GM23338 (cell line): ENCODE measurements around the gene ADCYAP1R1. TPM values are rescaled to one million over a fixed set of nuclear protein-coding genes. Genes with fewer than 3 reads are reported as not detected.

Experiments used
- ATAC-seq: fragments of 200-7000 bp; cut with Tn5 transposase; 3 replicates; pipeline ENCODE4 v1.9.1; 2020
- DNase-seq: peaks from one replicate; pipeline ENCODE4 v3.0.0-alpha.2; 2015; ENCODE audit warnings: low spot score
- H2AFZ ChIP-seq: fragments of 200-600 bp; sonication (generic); 2 replicates; pipeline ENCODE4 v1.8.0; 2016; ENCODE audit warnings: antibody characterized with exemption, mild to moderate bottlenecking, moderate library complexity
- H3F3A ChIP-seq: fragments of 200-600 bp; sonication (generic); replicated peaks from 2 replicates; pipeline ENCODE4 v1.8.0; 2017; ENCODE audit warnings: antibody characterized with exemption, mixed run types, low read depth
- H3K27ac ChIP-seq: fragments of 200-600 bp; sonication (generic); 2 replicates; pipeline ENCODE4 v1.6.1; 2016; ENCODE audit warnings: low read depth
- H3K27me3 ChIP-seq: fragments of 200-600 bp; sonication (generic); 2 replicates; pipeline ENCODE4 v1.8.0; 2016; ENCODE audit warnings: mild to moderate bottlenecking, mixed run types, moderate library complexity; ENCODE audit not compliant: insufficient read depth
- H3K36me3 ChIP-seq: fragments of 200-600 bp; sonication (generic); 2 replicates; pipeline ENCODE4 v1.8.0; 2016; ENCODE audit warnings: mild to moderate bottlenecking; ENCODE audit not compliant: insufficient read depth
- H3K4me1 ChIP-seq: fragments of 200-600 bp; sonication (generic); 2 replicates; pipeline ENCODE4 v1.8.0; 2016; ENCODE audit warnings: mild to moderate bottlenecking, moderate library complexity; ENCODE audit not compliant: insufficient read depth
- H3K4me2 ChIP-seq: fragments of 200-600 bp; sonication (generic); 2 replicates; pipeline ENCODE4 v1.7.1; 2017; ENCODE audit warnings: mixed run types
- H3K4me3 ChIP-seq: fragments of 200-600 bp; sonication (generic); 2 replicates; pipeline ENCODE4 v1.6.1; 2016; ENCODE audit warnings: mixed run types
- H3K79me2 ChIP-seq: fragments of 200-600 bp; sonication (generic); replicated peaks from 2 replicates; pipeline ENCODE4 v1.8.0; 2017; ENCODE audit warnings: mild to moderate bottlenecking; ENCODE audit not compliant: insufficient read depth
- H3K9me2 ChIP-seq: fragments of 200-600 bp; sonication (generic); 2 replicates; pipeline ENCODE4 v1.8.0; 2017; ENCODE audit not compliant: insufficient read depth
- H4K20me1 ChIP-seq: fragments of 200-600 bp; sonication (generic); replicated peaks from 2 replicates; pipeline ENCODE4 v1.8.0; 2017; ENCODE audit warnings: mild to moderate bottlenecking; ENCODE audit not compliant: insufficient read depth
- H3K27ac Mint-ChIP-seq: 2 replicates; pipeline ENCODE4 v1.8.0; 2020; ENCODE audit warnings: inconsistent platforms, mild to moderate bottlenecking, moderate library complexity, mixed read lengths
- H3K27me3 Mint-ChIP-seq: 3 replicates; pipeline ENCODE4 v1.8.0; 2022; ENCODE audit warnings: low read depth, mild to moderate bottlenecking, moderate library complexity, mixed read lengths, inconsistent platforms; ENCODE audit not compliant: insufficient read depth, poor library complexity
- H3K36me3 Mint-ChIP-seq: 3 replicates; pipeline ENCODE4 v1.8.0; 2021; ENCODE audit warnings: low read depth, mild to moderate bottlenecking, inconsistent platforms, moderate library complexity, mixed read lengths
- H3K4me1 Mint-ChIP-seq: 3 replicates; pipeline ENCODE4 v1.8.0; 2020; ENCODE audit warnings: mild to moderate bottlenecking, inconsistent platforms, mixed read lengths
- H3K4me3 Mint-ChIP-seq: 3 replicates; pipeline ENCODE4 v1.8.0; 2021; ENCODE audit warnings: moderate library complexity, mild to moderate bottlenecking, inconsistent platforms, mixed read lengths
- H3K9me3 Mint-ChIP-seq: 3 replicates; pipeline ENCODE4 v1.8.0; 2020; ENCODE audit warnings: moderate library complexity, mild to moderate bottlenecking, inconsistent platforms, mixed read lengths
- CTCF ChIP-seq, 2 experiments: fragments of 200-600 bp in 1 of 2; sonication (generic) in 1 of 2; conservative IDR thresholded peaks; 2 replicates each; pipeline versions ENCODE4 v1.5.1 to v1.6.1; 2016 to 2017; ENCODE audit warnings: antibody characterized with exemption in 2 of 2, low read depth in 2 of 2, mild to moderate bottlenecking in 2 of 2, moderate library complexity in 1 of 2
- EZH2phosphoT487 ChIP-seq: fragments of 200-600 bp; sonication (generic); IDR thresholded peaks from one replicate; pipeline ENCODE4 v1.8.1; 2018; ENCODE audit warnings: antibody characterized with exemption; ENCODE audit not compliant: unreplicated experiment
- JUNB ChIP-seq: IDR thresholded peaks from one replicate; pipeline ENCODE4 v1.6.1; 2016; ENCODE audit warnings: antibody characterized with exemption; ENCODE audit not compliant: unreplicated experiment
- NANOG ChIP-seq: IDR thresholded peaks from 2 replicates; pipeline ENCODE4 v1.6.1; 2016; ENCODE audit warnings: antibody characterized with exemption, borderline replicate concordance
- POLR2AphosphoS5 ChIP-seq: IDR thresholded peaks from 2 replicates; pipeline ENCODE4 v1.6.1; 2016; ENCODE audit warnings: antibody characterized with exemption, low read depth
- STAT1 ChIP-seq: IDR thresholded peaks from one replicate; pipeline ENCODE4 v1.6.1; 2016; ENCODE audit warnings: antibody characterized with exemption; ENCODE audit not compliant: unreplicated experiment
- ZNF114 ChIP-seq: fragments of 250-450 bp; sonication (Bioruptor Pico); IDR thresholded peaks from 2 replicates; pipeline ENCODE4 v1.5.0; 2020; ENCODE audit warnings: mild to moderate bottlenecking, moderate library complexity
- ZNF331 ChIP-seq: fragments of 250-450 bp; sonication (Bioruptor Pico); IDR thresholded peaks from 2 replicates; pipeline ENCODE4 v1.5.0; 2020; ENCODE audit warnings: low read depth, mild to moderate bottlenecking, moderate library complexity
- polyA plus RNA-seq: library from polyadenylated mRNA; unstranded; fragments of >200 nt; fragmentation: Nextera tagmentation; extraction: Ambion mirVana; gene quantifications from 2 replicates; pipeline ENCODE4 v1.2.1, GENCODE V29; 2016
- total RNA-seq: library from RNA; depleted of rRNA; stranded (reverse); fragments of >200 nt; shearing (Covaris generic); gene quantifications from 2 replicates; pipeline ENCODE4 v1.2.3, GENCODE V29; 2014
- TF ChIP-seq, protein P1 (sequence below): fragments of 250-450 bp; sonication (Bioruptor Pico); IDR thresholded peaks from 2 replicates; pipeline ENCODE4 v1.5.0; 2020; ENCODE audit warnings: mild to moderate bottlenecking, moderate library complexity

Gene ADCYAP1R1
- total and polyA plus RNA-seq, 2 experiments from 2014 or later = 1.8 to 10.6 TPM

DNA sequence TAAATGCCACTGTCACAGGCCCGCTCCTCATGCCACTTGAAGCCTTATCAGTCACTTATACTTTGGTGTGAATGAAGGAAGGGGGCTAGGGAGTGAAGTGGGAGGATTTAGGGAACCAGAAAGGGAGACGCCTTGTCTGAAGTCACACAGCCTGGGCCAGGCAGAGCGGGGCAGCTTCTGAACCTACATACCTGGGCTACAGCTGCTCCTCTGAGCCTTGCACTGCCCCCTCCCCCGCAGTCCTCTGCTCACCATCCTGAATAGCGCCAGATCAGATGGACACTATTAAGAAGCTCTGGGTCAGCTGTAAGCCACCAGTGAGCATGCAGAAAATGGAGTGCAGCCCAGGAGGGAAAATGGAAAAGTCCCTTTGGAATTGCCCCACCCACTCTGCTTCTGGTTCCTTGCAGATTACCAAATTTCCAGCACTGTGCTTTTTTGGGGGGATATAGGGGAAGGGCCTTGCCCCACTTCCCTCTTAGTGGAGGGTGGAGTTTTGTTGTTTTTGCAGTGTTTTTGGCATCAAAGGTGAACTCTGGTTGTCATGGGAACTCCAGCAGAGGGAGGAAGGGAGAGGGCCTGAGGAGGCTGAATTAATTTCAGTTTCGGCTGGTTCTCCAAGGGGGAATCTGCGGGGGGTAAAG is 35.0 kb upstream of the ADCYAP1R1 start:
- no peaks in the 10 kb centered on the region for H3K9me2 ChIP-seq
- TF ChIP-seq NANOG (no peak), CTCF (conservative IDR thresholded peaks at IDR 0.05; ENCODE audit: low read depth in 2 of 2) (no peak), POLR2AphosphoS5 (no peak), ZNF114 (CRISPR knock-in tag) (no peak), ZNF331 (CRISPR knock-in tag) (no peak), EZH2phosphoT487 (no peak)
- DNase-seq = no peak
- H3K79me2 ChIP-seq = no peaks in the 10 kb centered on the region
- Mint-ChIP-seq H3K36me3 (no peaks in the 10 kb centered on the region), H3K4me3 (no peak overlapping the region), H3K27me3 (peaks cover 5% of the 10 kb centered on the region), H3K27ac (no peak overlapping the region), H3K9me3 (no peaks in the 10 kb centered on the region), H3K4me1 (peaks cover 24% of the 10 kb centered on the region)
- H3K36me3 ChIP-seq = no peaks in the 10 kb centered on the region
- peaks cover 11% of the 10 kb centered on the region for H3K4me1 ChIP-seq
- H2AFZ ChIP-seq = no peak overlapping the region
- H4K20me1 ChIP-seq = no peaks in the 10 kb centered on the region
- peak; percentile 49 for ATAC-seq
- H3F3A ChIP-seq = no peaks in the 10 kb centered on the region
- no peak overlapping the region for H3K27ac ChIP-seq
- H3K4me3 ChIP-seq = no peak overlapping the region
- no peak overlapping the region for H3K4me2 ChIP-seq
- no peaks in the 10 kb centered on the region for H3K27me3 ChIP-seq

- Histone ChIP-seq H3K4me2 (no peak overlapping the region), H3K4me3 (no peak overlapping the region), H3F3A (no peaks in the 10 kb centered on the region), H3K4me1 (peaks cover 11% of the 10 kb centered on the region), H3K9me2 (no peaks in the 10 kb centered on the region), H3K36me3 (no peaks in the 10 kb centered on the region), H3K27me3 (no peaks in the 10 kb centered on the region), H3K27ac (no peak overlapping the region), H4K20me1 (no peaks in the 10 kb centered on the region), H3K79me2 (no peaks in the 10 kb centered on the region), H2AFZ (no peak overlapping the region)
- Mint-ChIP-seq H3K4me1 (peaks cover 30% of the 10 kb centered on the region), H3K4me3 (no peak overlapping the region), H3K36me3 (no peaks in the 10 kb centered on the region), H3K27ac (no peak overlapping the region), H3K27me3 (peaks cover 9% of the 10 kb centered on the region), H3K9me3 (no peaks in the 10 kb centered on the region)
- DNase-seq (no peak), ATAC-seq (no peak)
- TF ChIP-seq NANOG (no peak), EZH2phosphoT487 (no peak), JUNB (no peak), ZNF114 (CRISPR knock-in tag) (no peak), ZNF331 (CRISPR knock-in tag) (no peak), CTCF (conservative IDR thresholded peaks at IDR 0.05; ENCODE audit: low read depth in 2 of 2) (no peak), POLR2AphosphoS5 (no peak), STAT1 (no peak)
- TF ChIP-seq, protein P1, sequence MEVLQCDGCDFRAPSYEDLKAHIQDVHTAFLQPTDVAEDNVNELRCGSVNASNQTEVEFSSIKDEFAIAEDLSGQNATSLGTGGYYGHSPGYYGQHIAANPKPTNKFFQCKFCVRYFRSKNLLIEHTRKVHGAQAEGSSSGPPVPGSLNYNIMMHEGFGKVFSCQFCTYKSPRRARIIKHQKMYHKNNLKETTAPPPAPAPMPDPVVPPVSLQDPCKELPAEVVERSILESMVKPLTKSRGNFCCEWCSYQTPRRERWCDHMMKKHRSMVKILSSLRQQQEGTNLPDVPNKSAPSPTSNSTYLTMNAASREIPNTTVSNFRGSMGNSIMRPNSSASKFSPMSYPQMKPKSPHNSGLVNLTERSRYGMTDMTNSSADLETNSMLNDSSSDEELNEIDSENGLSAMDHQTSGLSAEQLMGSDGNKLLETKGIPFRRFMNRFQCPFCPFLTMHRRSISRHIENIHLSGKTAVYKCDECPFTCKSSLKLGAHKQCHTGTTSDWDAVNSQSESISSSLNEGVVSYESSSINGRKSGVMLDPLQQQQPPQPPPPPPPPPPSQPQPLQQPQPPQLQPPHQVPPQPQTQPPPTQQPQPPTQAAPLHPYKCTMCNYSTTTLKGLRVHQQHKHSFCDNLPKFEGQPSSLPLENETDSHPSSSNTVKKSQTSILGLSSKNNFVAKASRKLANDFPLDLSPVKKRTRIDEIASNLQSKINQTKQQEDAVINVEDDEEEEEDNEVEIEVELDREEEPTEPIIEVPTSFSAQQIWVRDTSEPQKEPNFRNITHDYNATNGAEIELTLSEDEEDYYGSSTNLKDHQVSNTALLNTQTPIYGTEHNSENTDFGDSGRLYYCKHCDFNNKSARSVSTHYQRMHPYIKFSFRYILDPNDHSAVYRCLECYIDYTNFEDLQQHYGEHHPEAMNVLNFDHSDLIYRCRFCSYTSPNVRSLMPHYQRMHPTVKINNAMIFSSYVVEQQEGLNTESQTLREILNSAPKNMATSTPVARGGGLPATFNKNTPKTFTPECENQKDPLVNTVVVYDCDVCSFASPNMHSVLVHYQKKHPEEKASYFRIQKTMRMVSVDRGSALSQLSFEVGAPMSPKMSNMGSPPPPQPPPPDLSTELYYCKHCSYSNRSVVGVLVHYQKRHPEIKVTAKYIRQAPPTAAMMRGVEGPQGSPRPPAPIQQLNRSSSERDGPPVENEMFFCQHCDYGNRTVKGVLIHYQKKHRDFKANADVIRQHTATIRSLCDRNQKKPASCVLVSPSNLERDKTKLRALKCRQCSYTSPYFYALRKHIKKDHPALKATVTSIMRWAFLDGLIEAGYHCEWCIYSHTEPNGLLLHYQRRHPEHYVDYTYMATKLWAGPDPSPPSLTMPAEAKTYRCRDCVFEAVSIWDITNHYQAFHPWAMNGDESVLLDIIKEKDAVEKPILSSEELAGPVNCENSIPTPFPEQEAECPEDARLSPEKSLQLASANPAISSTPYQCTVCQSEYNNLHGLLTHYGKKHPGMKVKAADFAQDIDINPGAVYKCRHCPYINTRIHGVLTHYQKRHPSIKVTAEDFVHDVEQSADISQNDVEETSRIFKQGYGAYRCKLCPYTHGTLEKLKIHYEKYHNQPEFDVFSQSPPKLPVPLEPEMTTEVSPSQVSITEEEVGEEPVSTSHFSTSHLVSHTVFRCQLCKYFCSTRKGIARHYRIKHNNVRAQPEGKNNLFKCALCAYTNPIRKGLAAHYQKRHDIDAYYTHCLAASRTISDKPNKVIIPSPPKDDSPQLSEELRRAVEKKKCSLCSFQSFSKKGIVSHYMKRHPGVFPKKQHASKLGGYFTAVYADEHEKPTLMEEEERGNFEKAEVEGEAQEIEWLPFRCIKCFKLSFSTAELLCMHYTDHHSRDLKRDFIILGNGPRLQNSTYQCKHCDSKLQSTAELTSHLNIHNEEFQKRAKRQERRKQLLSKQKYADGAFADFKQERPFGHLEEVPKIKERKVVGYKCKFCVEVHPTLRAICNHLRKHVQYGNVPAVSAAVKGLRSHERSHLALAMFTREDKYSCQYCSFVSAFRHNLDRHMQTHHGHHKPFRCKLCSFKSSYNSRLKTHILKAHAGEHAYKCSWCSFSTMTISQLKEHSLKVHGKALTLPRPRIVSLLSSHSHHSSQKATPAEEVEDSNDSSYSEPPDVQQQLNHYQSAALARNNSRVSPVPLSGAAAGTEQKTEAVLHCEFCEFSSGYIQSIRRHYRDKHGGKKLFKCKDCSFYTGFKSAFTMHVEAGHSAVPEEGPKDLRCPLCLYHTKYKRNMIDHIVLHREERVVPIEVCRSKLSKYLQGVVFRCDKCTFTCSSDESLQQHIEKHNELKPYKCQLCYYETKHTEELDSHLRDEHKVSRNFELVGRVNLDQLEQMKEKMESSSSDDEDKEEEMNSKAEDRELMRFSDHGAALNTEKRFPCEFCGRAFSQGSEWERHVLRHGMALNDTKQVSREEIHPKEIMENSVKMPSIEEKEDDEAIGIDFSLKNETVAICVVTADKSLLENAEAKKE (CRISPR knock-in tag) = no peak
Observed at GRCh38 chr7:31017721-31018120, 34.4 kb upstream of the ADCYAP1R1 start.
